T follicular helper cell (primary cell): Measurements from ENCODE around the gene KLKB1.

Experiments used
- DNase-seq: peaks from one replicate; pipeline ENCODE4 v3.0.0-alpha.2; 2020; ENCODE audit warnings: low read depth

The KLKB1 gene

DNA sequence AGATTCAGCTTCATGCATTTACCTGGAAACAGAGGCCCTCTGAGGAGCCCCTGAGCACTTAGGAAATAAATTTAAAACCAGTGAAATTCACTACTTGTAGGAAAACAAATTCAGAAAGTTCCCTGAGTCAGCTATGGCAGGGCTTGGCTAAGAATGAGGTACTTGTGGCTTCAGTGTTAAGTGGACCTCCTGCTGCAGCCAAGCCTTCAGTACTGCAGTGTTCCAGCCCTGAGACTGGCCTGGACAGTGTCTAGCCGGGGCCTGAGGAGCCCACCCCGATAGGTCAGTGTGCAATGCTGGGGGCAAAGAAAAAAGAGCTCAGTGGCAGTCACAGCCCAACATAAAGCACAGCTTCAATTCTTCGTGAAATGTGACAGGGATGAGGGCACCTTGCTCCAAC is 80.6 kb downstream of the KLKB1 start:
- DNase-seq, result no peak
